ENCODE results near the gene CCDC88C. TPM values are rescaled to one million over a fixed set of nuclear protein-coding genes. Genes with fewer than 3 reads are reported as not detected.

The CCDC88C gene
- polyA plus RNA-seq, 5 donors: 21.4 to 36.1 (median 28.4) TPM

DNA sequence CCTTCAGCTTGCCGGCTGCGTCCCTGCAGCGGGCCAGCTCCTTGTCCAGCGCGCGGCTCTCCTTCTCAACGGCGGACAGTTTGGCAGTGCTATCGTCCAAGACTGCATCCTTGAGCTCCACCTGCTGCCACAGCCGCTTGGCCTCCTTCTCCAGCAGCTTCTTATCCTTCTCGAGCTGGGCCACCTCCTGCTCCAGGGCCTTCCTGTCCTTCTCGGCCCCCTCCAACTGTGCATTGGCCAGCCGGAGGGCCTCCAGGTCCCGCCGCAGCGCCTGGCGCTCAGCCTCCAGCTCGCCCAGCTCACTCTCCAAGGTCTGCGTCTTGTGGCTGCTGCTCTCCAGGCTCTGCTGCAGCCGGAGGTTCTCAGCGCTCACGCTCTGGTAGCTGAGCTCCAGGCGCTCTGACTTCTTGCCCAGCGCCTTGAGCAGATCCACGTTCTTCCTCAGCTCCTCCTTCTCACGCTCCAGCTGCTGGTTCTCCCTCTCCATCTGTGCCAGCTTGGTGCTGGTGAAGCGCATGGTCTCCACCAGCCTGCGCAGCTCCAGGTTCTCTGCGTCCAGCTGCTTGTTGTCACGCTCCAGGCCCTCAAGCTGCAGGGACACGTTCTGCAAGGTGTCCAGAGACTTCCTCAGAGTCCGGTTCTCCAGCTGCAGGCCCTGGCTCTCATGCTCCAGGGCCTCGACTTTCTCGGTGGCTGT lies 104.3 kb downstream of the CCDC88C start:
- DNase-seq: no peak

GRCh38 chr14:91311284-91311662 lies 106.3 kb downstream of the CCDC88C start:
- DNase-seq: no peak

DNA sequence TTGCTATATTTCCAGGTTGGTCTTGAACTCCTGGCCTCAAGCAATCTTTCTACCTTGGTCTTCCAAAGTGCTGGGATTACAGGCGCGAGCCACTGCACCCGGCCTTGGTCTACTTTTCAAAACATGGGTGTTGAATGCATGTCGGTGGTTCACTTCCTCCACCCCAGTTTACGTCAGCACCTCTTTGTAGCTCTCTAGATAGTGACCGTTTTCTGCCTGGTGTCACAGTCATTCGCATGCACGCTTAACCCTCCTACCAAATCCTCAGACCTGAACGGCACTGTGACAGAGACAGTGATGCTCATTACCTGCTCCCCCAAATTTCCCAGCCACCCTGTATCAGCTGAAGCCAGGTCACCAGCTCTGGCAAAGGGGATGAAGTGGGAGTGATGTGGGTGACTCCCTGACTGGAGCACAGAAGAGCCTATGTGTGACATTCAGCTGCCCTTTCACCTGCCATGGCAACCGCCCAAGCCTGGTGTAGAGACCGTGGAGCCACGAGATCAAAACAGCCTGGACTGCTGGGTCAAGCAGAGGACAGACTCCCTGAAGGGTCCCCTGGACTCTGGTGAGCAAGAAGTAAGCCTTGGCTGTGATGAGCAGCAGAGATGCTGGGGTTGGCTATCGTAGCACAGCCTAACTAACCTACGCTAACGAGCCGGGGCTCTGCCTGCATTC lies 106.9 kb downstream of the CCDC88C start:
- DNase-seq: no peak

GRCh38 chr14:91309756-91310280 lies 107.8 kb downstream of the CCDC88C start:
- DNase-seq: no peak

GRCh38 chr14:91308337-91308736 lies 109.3 kb downstream of the CCDC88C start:
- DNase-seq: no peak

DNA sequence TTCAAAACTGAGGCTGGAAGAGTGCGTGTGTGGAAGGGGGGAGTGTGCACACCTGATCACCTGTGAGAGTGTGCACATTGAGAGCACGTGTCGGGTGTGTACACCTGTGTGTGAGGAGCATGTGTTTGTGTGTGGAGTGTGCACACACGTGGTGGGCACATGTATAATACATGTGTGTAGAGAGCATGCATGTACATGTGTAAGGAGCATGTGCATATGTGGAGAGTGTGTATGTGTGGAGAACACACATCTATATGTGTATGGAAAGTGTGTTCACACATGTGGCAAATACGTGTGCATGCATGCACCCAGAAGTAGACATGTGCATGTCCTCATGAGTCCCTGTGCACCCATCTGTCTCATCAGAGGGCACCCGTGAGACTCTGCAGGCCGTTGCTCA lies 110.0 kb downstream of the CCDC88C start:
- DNase-seq: no peak

DNA sequence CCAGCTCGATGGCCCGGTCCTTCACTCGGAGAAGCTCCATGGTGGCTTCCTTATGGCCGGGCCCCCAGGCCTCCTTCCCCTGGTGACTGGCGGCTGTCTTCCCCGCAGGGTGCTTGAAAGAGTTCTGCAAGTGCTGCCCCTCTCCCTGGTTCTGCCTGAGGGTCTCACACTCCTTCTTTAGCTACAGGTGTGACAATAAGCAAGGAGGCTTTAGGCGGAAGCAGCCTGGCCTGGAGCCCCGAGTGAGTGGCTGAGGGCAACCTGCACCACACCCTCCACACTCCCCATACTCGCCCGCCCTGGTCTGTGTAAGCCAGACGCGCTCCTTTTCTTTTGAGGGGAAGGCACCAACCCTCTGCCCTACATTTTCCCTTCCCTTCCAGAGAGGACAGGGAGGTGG lies 110.6 kb downstream of the CCDC88C start:
- DNase-seq: no peak

- no peak for DNase-seq
Observed at GRCh38 chr14:91306547-91306946, 111.1 kb downstream of the CCDC88C start.

DNA sequence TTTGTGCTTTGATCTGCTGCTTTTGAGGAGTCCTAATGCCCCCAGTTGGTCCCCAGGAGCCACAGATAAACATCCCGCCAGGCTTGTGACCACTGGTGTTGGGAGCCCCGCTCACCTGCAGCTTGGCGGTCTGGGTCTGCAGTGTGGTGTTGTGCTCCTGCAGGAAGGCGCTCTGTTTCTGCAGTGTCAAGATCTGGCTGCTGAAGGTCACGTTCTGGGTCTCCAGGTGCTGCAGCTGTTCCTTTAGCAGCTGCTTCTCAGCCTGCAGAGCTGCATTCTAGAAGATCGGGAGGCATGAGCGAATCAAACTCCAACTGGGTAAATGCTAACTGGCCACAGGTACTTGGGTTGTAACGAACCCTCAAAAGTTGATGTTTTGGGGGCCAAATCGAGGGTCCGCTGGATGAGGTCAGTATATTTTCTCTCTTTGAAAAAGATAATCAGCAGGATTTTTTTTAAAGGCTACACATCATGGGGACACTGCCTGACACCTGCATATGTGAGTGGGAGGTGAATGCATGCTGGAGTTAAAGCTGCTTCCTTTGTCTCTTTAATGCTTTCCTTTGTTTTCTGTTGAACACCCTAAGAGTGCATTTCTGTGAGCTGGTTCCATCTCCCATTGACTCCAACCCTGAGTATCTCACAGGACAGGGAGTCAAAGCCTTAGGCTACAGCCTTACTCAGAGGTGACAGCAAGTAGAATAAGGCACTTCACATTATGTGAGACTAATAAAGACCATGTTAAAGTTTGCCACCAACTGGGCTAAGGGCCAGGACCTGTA lies 111.8 kb downstream of the CCDC88C start:
- DNase-seq: no peak

DNA sequence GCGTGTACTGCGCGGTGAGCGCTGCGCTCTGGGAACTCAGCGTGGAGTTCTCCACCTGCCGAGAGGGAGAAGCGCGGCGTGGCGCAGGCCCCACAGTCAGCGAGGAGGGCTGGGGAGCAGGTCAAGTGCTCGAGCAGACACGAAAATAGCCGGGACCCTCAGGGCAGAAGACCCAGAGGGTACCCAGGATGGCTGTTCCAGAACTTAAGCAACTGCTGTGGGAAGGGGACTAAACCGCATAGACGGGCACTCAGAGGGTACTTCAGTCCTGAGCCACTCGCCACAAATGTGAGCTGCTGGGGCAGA lies 113.7 kb downstream of the CCDC88C start:
- no peak for DNase-seq

DNA sequence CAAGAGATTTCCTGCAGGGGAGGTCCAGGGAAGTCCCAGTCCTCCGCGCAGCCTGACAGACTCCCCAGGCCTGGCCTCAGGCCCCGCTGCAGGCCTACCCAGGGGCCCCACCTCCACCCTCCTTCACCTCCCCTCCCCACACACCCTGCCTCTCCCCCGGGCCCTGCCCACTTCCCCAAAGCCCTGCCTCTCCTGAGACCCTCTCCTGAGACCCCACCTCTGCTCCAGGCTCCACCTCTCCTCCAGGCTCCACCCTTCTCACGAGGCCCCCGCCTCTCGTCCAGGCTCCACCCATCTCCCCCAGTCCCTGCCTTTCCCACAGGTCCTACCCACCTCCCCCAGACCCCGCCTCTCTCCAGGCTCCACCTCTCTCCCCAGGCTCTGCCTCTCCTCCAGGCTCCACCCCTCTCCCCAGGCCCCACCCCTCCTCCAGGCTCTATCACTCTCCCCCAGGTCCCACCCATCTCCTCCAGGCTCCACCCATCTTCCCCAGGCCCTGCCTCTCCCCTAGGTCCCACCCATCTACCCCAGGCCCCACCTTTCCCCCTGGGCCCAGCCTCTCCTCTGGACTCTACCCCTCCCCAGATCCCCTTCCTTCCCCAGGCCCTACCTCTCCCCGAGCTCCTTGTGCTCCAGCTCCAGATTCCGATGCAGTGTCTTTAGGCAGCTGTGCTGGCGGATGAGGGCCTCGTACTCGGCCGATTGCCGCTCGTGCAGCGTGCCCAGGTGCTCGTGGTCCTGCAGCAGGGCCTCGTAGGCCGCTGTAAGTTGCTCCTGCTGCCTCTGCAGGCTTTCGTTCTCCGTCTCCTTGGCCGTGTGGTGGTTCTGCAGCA lies 114.3 kb downstream of the CCDC88C start:
- DNase-seq: no peak

DNA sequence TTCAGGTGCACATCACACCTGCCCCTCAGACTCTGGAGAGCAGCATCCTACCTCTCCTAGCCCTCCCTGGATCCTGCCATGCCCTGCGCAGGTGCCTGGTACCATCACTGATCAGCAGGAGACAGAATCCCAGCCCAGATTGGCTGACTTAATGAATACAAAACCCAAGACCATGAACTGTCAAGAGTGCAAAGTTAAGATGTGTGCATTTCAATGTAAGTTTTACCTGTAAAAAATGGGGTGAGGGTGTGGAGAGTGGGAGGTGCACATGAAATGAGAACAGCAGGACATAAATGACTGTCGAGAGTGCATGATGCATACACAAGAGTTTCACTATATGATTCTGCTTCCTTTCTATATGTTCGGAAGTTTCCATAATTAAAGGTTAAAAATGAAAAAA lies 115.2 kb downstream of the CCDC88C start:
- no peak for DNase-seq

DNA sequence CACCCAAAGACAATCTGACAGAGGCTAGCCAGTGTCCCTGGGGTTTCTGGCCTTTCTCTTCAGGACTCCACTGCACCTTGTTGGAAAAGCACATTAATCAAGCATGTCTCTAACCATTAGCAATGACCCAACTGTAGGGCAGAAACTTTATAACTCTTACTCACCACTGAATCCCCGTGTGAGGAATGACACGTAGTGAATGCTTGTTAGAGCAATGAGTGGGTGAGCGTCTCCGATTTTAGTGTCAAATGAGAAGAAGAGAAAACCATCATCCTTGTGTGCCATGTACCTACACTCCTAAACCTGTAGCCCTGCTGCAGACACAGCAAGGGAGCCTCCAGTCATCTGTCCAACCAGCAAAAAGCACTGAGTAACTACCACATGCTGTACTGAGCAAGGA lies 116.7 kb downstream of the CCDC88C start:
- DNase-seq: no peak

GRCh38 chr14:91300283-91300895 lies 117.2 kb downstream of the CCDC88C start:
- DNase-seq: no peak

- DNase-seq: no peak
Observed at GRCh38 chr14:91299121-91300115, 118.2 kb downstream of the CCDC88C start.

- DNase-seq: no peak
Observed at GRCh38 chr14:91298576-91298975, 119.0 kb downstream of the CCDC88C start.

GRCh38 chr14:91297081-91297711 lies 120.4 kb downstream of the CCDC88C start:
- no peak for DNase-seq

GRCh38 chr14:91295851-91296796 lies 121.5 kb downstream of the CCDC88C start:
- DNase-seq: no peak
